ENCODE data around the gene BCAS1.

Gene BCAS1

GRCh38 chr20:53952528-53953096 lies 117.8 kb downstream of the BCAS1 start:
- H3K9ac ChIP-seq (ENCODE audit: low read length): no peak overlapping the region
- no peak overlapping the region for H3K4me3 ChIP-seq (ENCODE audit: low read depth in 1 of 2, low read length in 2 of 2)
- no peaks in the 10 kb centered on the region for H3K36me3 ChIP-seq (ENCODE audit: insufficient read depth, low read length)
- H3K27ac ChIP-seq (ENCODE audit: low read depth, low read length): no peak overlapping the region
- no peaks in the 10 kb centered on the region for H3K9me3 ChIP-seq (ENCODE audit: low read length)
- H3K27me3 ChIP-seq (ENCODE audit: control insufficient read depth in 1 of 2, insufficient read depth in 2 of 2, low read length in 2 of 2): no peaks in the 10 kb centered on the region
- no peaks in the 10 kb centered on the region for H3K4me1 ChIP-seq (ENCODE audit: insufficient read depth, low read length)

GRCh38 chr20:53950578-53950977 lies 119.8 kb downstream of the BCAS1 start:
- no peaks in the 10 kb centered on the region for H3K9me3 ChIP-seq (ENCODE audit: low read length)
- no peak overlapping the region for H3K4me3 ChIP-seq (ENCODE audit: low read depth in 1 of 2, low read length in 2 of 2)
- H3K36me3 ChIP-seq (ENCODE audit: insufficient read depth, low read length): no peaks in the 10 kb centered on the region
- no peak overlapping the region for H3K27ac ChIP-seq (ENCODE audit: low read depth, low read length)
- H3K9ac ChIP-seq (ENCODE audit: low read length): no peak overlapping the region
- H3K4me1 ChIP-seq (ENCODE audit: insufficient read depth, low read length): no peaks in the 10 kb centered on the region
- H3K27me3 ChIP-seq (ENCODE audit: control insufficient read depth in 1 of 2, insufficient read depth in 2 of 2, low read length in 2 of 2): no peaks in the 10 kb centered on the region

- Histone ChIP-seq H3K4me3 (ENCODE audit: low read depth in 1 of 2, low read length in 2 of 2) (no peak overlapping the region), H3K27ac (ENCODE audit: low read depth, low read length) (no peak overlapping the region), H3K4me1 (ENCODE audit: insufficient read depth, low read length) (no peaks in the 10 kb centered on the region), H3K9me3 (ENCODE audit: low read length) (no peaks in the 10 kb centered on the region), H3K9ac (ENCODE audit: low read length) (no peak overlapping the region), H3K27me3 (ENCODE audit: control insufficient read depth in 1 of 2, insufficient read depth in 2 of 2, low read length in 2 of 2) (no peaks in the 10 kb centered on the region), H3K36me3 (ENCODE audit: insufficient read depth, low read length) (no peaks in the 10 kb centered on the region)
Measured at GRCh38 chr20:53950031-53950430, 120.4 kb downstream of the BCAS1 start.

- Histone ChIP-seq H3K9ac (ENCODE audit: low read length) (no peak overlapping the region), H3K9me3 (ENCODE audit: low read length) (no peaks in the 10 kb centered on the region), H3K36me3 (ENCODE audit: insufficient read depth, low read length) (no peaks in the 10 kb centered on the region), H3K4me3 (ENCODE audit: low read depth in 1 of 2, low read length in 2 of 2) (no peak overlapping the region), H3K27me3 (ENCODE audit: control insufficient read depth in 1 of 2, insufficient read depth in 2 of 2, low read length in 2 of 2) (no peaks in the 10 kb centered on the region), H3K4me1 (ENCODE audit: insufficient read depth, low read length) (no peaks in the 10 kb centered on the region), H3K27ac (ENCODE audit: low read depth, low read length) (no peak overlapping the region)
Measured at GRCh38 chr20:53949319-53949839, 121.0 kb downstream of the BCAS1 start.

GRCh38 chr20:53948383-53949318 lies 121.7 kb downstream of the BCAS1 start:
- Histone ChIP-seq H3K9me3 (ENCODE audit: low read length) (no peaks in the 10 kb centered on the region), H3K9ac (ENCODE audit: low read length) (no peak overlapping the region), H3K4me1 (ENCODE audit: insufficient read depth, low read length) (peaks cover 5% of the 10 kb centered on the region), H3K36me3 (ENCODE audit: insufficient read depth, low read length) (no peaks in the 10 kb centered on the region), H3K27ac (ENCODE audit: low read depth, low read length) (no peak overlapping the region), H3K27me3 (ENCODE audit: control insufficient read depth in 1 of 2, insufficient read depth in 2 of 2, low read length in 2 of 2) (no peaks in the 10 kb centered on the region), H3K4me3 (ENCODE audit: low read depth in 1 of 2, low read length in 2 of 2) (no peak overlapping the region)

GRCh38 chr20:53947501-53948195 lies 122.7 kb downstream of the BCAS1 start:
- Histone ChIP-seq H3K27ac (ENCODE audit: low read depth, low read length) (no peak overlapping the region), H3K9me3 (ENCODE audit: low read length) (no peaks in the 10 kb centered on the region), H3K4me1 (ENCODE audit: insufficient read depth, low read length) (peaks cover 5% of the 10 kb centered on the region), H3K4me3 (ENCODE audit: low read depth in 1 of 2, low read length in 2 of 2) (no peak overlapping the region), H3K9ac (ENCODE audit: low read length) (no peak overlapping the region), H3K36me3 (ENCODE audit: insufficient read depth, low read length) (no peaks in the 10 kb centered on the region), H3K27me3 (ENCODE audit: control insufficient read depth in 1 of 2, insufficient read depth in 2 of 2, low read length in 2 of 2) (no peaks in the 10 kb centered on the region)

GRCh38 chr20:53946106-53946505 lies 124.3 kb downstream of the BCAS1 start:
- H3K4me1 ChIP-seq (ENCODE audit: insufficient read depth, low read length): peaks cover 15% of the 10 kb centered on the region
- H3K9me3 ChIP-seq (ENCODE audit: low read length): no peaks in the 10 kb centered on the region
- no peak overlapping the region for H3K27ac ChIP-seq (ENCODE audit: low read depth, low read length)
- no peaks in the 10 kb centered on the region for H3K36me3 ChIP-seq (ENCODE audit: insufficient read depth, low read length)
- no peaks in the 10 kb centered on the region for H3K27me3 ChIP-seq (ENCODE audit: control insufficient read depth in 1 of 2, insufficient read depth in 2 of 2, low read length in 2 of 2)
- no peak overlapping the region for H3K9ac ChIP-seq (ENCODE audit: low read length)
- no peak overlapping the region for H3K4me3 ChIP-seq (ENCODE audit: low read depth in 1 of 2, low read length in 2 of 2)

GRCh38 chr20:53945478-53945877 lies 124.9 kb downstream of the BCAS1 start:
- Histone ChIP-seq H3K4me3 (ENCODE audit: low read depth in 1 of 2, low read length in 2 of 2) (no peak overlapping the region), H3K9me3 (ENCODE audit: low read length) (no peaks in the 10 kb centered on the region), H3K9ac (ENCODE audit: low read length) (no peak overlapping the region), H3K4me1 (ENCODE audit: insufficient read depth, low read length) (peaks cover 18% of the 10 kb centered on the region), H3K27me3 (ENCODE audit: control insufficient read depth in 1 of 2, insufficient read depth in 2 of 2, low read length in 2 of 2) (no peaks in the 10 kb centered on the region), H3K27ac (ENCODE audit: low read depth, low read length) (no peak overlapping the region), H3K36me3 (ENCODE audit: insufficient read depth, low read length) (no peaks in the 10 kb centered on the region)

- Histone ChIP-seq H3K9ac (ENCODE audit: low read length) (no peak overlapping the region), H3K9me3 (ENCODE audit: low read length) (no peaks in the 10 kb centered on the region), H3K27me3 (ENCODE audit: control insufficient read depth in 1 of 2, insufficient read depth in 2 of 2, low read length in 2 of 2) (no peaks in the 10 kb centered on the region), H3K36me3 (ENCODE audit: insufficient read depth, low read length) (no peaks in the 10 kb centered on the region), H3K4me3 (ENCODE audit: low read depth in 1 of 2, low read length in 2 of 2) (no peak overlapping the region), H3K4me1 (ENCODE audit: insufficient read depth, low read length) (peaks cover 25% of the 10 kb centered on the region), H3K27ac (ENCODE audit: low read depth, low read length) (no peak overlapping the region)
Measured at GRCh38 chr20:53944796-53945195, 125.6 kb downstream of the BCAS1 start.

- Histone ChIP-seq H3K4me1 (ENCODE audit: insufficient read depth, low read length) (peaks cover 36% of the 10 kb centered on the region), H3K27ac (ENCODE audit: low read depth, low read length) (no peak overlapping the region), H3K27me3 (ENCODE audit: control insufficient read depth in 1 of 2, insufficient read depth in 2 of 2, low read length in 2 of 2) (no peaks in the 10 kb centered on the region), H3K36me3 (ENCODE audit: insufficient read depth, low read length) (no peaks in the 10 kb centered on the region), H3K9me3 (ENCODE audit: low read length) (no peaks in the 10 kb centered on the region), H3K4me3 (ENCODE audit: low read depth in 1 of 2, low read length in 2 of 2) (no peak overlapping the region), H3K9ac (ENCODE audit: low read length) (no peak overlapping the region)
Measured at GRCh38 chr20:53943522-53944291, 126.7 kb downstream of the BCAS1 start.

GRCh38 chr20:53942973-53943372 lies 127.4 kb downstream of the BCAS1 start:
- H3K9me3 ChIP-seq (ENCODE audit: low read length): no peaks in the 10 kb centered on the region
- no peak overlapping the region for H3K27ac ChIP-seq (ENCODE audit: low read depth, low read length)
- H3K4me1 ChIP-seq (ENCODE audit: insufficient read depth, low read length): peaks cover 36% of the 10 kb centered on the region

More at GRCh38 chr20:53942973-53943372, 127.4 kb downstream of the BCAS1 start:
- Histone ChIP-seq H3K27me3 (ENCODE audit: control insufficient read depth in 1 of 2, insufficient read depth in 2 of 2, low read length in 2 of 2) (no peaks in the 10 kb centered on the region), H3K36me3 (ENCODE audit: insufficient read depth, low read length) (no peaks in the 10 kb centered on the region), H3K9ac (ENCODE audit: low read length) (no peak overlapping the region), H3K4me3 (ENCODE audit: low read depth in 1 of 2, low read length in 2 of 2) (no peak overlapping the region)

Data from muscle layer of colon (tissue), 2 donors.